Measurements from ENCODE around the gene ZFP30.

DNA sequence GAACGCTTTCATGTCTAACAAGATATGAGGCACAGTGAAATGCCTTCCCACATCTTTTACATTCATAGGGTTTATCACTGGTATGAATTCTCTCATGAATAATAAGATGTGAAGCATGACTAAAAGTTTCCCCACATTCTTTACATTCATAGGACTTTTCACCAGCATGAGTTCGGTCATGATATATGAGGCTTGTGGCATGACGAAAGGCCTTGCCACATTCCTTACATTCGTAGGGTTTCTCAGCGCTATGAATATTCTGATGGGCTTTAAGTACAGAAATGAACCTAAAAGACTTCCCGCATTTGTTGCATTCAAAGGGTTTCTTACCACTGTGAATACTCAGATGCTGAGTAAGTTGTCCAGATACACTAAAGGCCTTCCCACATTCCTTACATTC is 43.0 kb upstream of the ZFP30 start:
- TF ChIP-seq CEBPB (IDR thresholded peaks at IDR 0.05) (no peak), POLR2A (IDR thresholded peaks at IDR 0.05; ENCODE audit: low read length) (no peak), RFX5 (IDR thresholded peaks at IDR 0.05) (no peak)
- TF ChIP-seq, protein P1, sequence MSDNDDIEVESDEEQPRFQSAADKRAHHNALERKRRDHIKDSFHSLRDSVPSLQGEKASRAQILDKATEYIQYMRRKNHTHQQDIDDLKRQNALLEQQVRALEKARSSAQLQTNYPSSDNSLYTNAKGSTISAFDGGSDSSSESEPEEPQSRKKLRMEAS (IDR thresholded peaks at IDR 0.05): no peak
